HG03521 (cell line): Measurements from ENCODE around the gene ST7L.
A peak's percentile ranks its signal among the peaks of the same experiment; 100 is the strongest.
"Not testable (repeated sequence)": the region's sequence is repeated elsewhere in the genome, so short reads cannot be mapped to it uniquely, and the experiment has no call there.

Experiments
- ATAC-seq: cut with Tn5 transposase; IDR thresholded peaks from one replicate; pipeline ENCODE4 v1.9.1; 2021; ENCODE audit warnings: mild to moderate bottlenecking, moderate library complexity; ENCODE audit not compliant: unreplicated experiment

The ST7L gene

GRCh38 chr1:112618721-112619517, at the start of gene ST7L:
TSS of gene ST7L (minus strand) at chr1:112619141. CDS start at chr1:112619113, 28 bp downstream.
- ATAC-seq: no peak

- ATAC-seq: no peak
Measured at GRCh38 chr1:112666946-112667345, 48.0 kb upstream of the ST7L start.

GRCh38 chr1:112665857-112666256, 46.9 kb upstream of the ST7L start:
- no peak for ATAC-seq

GRCh38 chr1:112651205-112651604, 32.3 kb upstream of the ST7L start:
- no peak for ATAC-seq

- no peak for ATAC-seq
Measured at GRCh38 chr1:112646225-112646624, 27.3 kb upstream of the ST7L start.

GRCh38 chr1:112643080-112643479, 24.1 kb upstream of the ST7L start:
- ATAC-seq: no peak

- ATAC-seq: not testable (repeated sequence)
Measured at GRCh38 chr1:112640437-112640836, 21.5 kb upstream of the ST7L start.

GRCh38 chr1:112638110-112638428, 19.1 kb upstream of the ST7L start:
- ATAC-seq: no peak

- no peak for ATAC-seq
Measured at GRCh38 chr1:112637254-112638109, 18.5 kb upstream of the ST7L start.

GRCh38 chr1:112636597-112637253, 17.8 kb upstream of the ST7L start:
- no peak for ATAC-seq

- no peak for ATAC-seq
Measured at GRCh38 chr1:112636056-112636455, 17.1 kb upstream of the ST7L start.

- no peak for ATAC-seq
Measured at GRCh38 chr1:112634367-112634766, 15.4 kb upstream of the ST7L start.

- ATAC-seq: no peak
Measured at GRCh38 chr1:112633628-112634027, 14.7 kb upstream of the ST7L start.

GRCh38 chr1:112629256-112629655, 10.3 kb upstream of the ST7L start:
- ATAC-seq: no peak

GRCh38 chr1:112628516-112628915, 9.6 kb upstream of the ST7L start:
- ATAC-seq: no peak

GRCh38 chr1:112626887-112627286, 7.9 kb upstream of the ST7L start:
- no peak for ATAC-seq

- no peak for ATAC-seq
Measured at GRCh38 chr1:112626193-112626592, 7.3 kb upstream of the ST7L start.

- ATAC-seq: no peak
Measured at GRCh38 chr1:112625696-112626095, 6.8 kb upstream of the ST7L start.

- ATAC-seq: not testable (repeated sequence)
Measured at GRCh38 chr1:112624493-112624892, 5.6 kb upstream of the ST7L start.

GRCh38 chr1:112620377-112620695, 1.4 kb upstream of the ST7L start:
- no peak for ATAC-seq

- peak; percentile 90 for ATAC-seq
Measured at GRCh38 chr1:112619518-112620376, 806 bp upstream of the ST7L start, which contains the start of gene CAPZA1. TSS of gene CAPZA1 (plus strand) at chr1:112619832. CDS start at chr1:112619845, 13 bp downstream.
